Measurements from ENCODE around the gene ANTXR1.

ANTXR1 gene

DNA sequence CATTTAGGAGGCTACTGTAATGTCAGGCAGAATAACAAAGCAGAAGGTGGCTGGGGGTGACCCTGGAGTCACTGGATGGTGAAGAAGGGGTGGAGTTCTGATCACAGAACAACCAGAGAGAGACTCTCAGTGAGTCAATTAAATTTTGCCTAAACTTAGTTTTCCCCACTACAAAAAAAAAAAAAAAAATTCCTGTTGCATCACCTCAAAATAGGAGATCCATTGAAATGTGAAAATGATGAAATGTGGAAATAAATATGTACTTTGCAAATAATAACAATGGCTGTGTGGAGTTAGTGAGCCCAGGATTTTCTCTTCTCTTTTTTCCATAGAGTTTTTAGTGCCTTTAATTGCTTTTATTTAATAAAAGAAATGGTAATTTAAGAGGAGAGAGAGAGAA is 208.5 kb downstream of the ANTXR1 start:
- no peak for DNase-seq (ENCODE audit: low read depth)
- TF ChIP-seq, protein P1, sequence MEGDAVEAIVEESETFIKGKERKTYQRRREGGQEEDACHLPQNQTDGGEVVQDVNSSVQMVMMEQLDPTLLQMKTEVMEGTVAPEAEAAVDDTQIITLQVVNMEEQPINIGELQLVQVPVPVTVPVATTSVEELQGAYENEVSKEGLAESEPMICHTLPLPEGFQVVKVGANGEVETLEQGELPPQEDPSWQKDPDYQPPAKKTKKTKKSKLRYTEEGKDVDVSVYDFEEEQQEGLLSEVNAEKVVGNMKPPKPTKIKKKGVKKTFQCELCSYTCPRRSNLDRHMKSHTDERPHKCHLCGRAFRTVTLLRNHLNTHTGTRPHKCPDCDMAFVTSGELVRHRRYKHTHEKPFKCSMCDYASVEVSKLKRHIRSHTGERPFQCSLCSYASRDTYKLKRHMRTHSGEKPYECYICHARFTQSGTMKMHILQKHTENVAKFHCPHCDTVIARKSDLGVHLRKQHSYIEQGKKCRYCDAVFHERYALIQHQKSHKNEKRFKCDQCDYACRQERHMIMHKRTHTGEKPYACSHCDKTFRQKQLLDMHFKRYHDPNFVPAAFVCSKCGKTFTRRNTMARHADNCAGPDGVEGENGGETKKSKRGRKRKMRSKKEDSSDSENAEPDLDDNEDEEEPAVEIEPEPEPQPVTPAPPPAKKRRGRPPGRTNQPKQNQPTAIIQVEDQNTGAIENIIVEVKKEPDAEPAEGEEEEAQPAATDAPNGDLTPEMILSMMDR (IDR thresholded peaks at IDR 0.05; ENCODE audit: control insufficient read depth, extremely low read depth, insufficient read depth) = no peak
- no peak overlapping the region for H3K4me3 ChIP-seq (ENCODE audit: low read depth, low read length)

DNA sequence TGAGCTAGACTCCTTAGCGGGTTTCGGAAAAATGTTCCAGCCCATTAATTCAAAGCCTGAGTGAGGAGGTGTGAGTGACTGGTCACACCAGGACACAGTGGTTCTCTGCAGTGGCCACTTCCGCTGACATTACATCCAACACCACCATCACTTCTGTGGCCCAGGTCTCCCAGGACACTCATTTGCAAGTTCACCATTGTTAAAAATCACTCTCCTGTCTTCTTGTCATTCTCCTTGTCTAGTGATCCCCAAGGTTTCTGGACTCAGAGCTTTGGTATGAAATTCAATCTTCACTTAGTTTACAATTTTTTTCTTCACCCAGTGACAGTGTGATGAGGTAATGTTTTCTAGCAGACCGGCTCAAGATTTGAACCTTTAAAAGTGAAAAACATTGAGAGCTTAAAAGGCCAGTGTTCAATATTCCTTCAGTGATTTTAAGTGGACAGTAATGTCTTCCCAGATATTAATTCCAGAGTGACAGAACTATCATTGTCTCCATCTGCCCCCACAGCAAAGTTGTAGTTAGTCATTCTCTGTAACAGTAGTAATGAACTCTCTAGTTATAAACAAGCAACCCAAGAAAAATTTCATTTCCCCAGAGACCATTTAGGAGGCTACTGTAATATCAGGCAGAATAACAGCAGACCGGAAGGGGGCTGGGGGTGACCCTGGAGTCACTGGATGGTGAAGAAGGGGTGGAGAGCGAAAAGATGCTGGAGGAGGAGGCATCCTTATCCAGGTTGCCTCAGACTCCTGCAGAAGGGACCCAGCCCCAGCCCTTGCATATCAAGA is 209.2 kb downstream of the ANTXR1 start:
- TF ChIP-seq, protein P1 (IDR thresholded peaks at IDR 0.05; ENCODE audit: control insufficient read depth, extremely low read depth, insufficient read depth) = no peak

DNA sequence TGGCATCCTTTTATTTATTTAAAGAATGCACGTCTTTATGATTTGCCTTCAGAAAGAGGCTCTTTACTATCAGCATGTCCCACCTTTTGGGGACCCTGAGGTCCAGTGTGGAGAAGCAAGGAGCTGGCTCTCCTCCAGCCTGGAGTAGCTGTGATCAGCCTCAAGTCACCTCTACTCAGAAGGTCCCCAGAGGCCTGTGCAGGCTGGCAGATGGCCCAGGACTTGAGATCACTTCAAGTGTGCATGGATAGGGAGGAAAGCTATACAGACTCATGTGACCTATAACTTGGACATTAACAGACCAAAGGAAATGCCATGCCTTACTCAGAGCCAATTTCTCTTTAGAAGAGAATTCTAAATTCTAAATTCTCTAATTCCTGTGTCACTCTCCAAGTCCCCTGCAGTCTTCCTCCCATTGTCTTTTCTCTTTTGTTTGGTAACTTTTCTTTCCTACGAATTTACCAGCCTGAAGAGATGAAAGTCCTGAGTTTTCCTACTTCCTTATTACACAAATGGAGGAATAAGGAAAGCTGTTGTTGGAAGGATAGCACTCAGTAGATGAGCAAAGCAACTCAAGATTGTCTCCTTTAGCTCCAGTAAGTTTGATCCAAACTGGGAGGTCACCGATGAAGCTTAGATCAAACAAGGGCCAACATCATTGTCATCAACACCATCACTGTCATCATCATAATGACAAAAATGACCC is 210.1 kb downstream of the ANTXR1 start:
- no peak for DNase-seq (ENCODE audit: low read depth)
- TF ChIP-seq, protein P1 (IDR thresholded peaks at IDR 0.05; ENCODE audit: control insufficient read depth, extremely low read depth, insufficient read depth) = no peak
- H3K4me3 ChIP-seq (ENCODE audit: low read depth, low read length) = no peak overlapping the region

More for the DNA sequence above, 209.2 kb downstream of the ANTXR1 start:
- H3K4me3 ChIP-seq (ENCODE audit: low read depth, low read length) = no peak overlapping the region
- no peak for DNase-seq (ENCODE audit: low read depth)

DNA sequence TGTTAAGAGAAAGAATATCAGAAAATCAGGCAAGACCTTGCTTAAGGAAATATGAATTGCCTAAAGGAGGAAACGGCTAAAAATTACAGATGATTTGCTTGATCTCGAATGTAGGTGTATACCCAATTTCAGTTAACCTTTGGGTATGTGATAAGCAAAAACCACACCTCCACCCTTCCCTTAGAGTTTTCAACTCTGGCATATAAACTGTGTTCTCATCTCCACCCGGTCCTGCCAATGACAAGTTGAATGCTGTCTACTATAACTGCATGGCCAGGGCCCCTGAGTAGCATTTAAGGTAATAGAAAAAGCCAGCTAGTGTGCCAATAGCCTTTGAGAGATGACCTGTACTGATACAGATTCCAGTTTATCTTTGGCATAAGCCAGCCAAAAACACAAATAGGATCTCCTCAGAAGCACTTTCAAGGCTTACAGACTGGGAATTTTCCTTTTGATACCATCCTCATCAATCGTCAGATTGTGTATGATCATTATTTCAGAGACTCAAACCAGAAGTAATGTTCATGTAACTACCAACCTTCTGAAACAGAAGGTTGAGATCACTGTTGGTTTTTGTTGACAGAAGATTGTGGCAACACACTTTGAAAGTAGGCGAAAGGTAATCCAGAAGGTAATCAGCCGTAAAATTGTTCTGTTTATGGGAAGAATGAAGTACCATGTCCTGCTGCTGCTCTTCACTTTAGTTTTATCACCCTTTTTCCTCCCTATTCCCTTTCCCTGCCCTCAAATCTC is 211.0 kb downstream of the ANTXR1 start:
- DNase-seq (ENCODE audit: low read depth) = no peak
- H3K4me3 ChIP-seq (ENCODE audit: low read depth, low read length) = no peak overlapping the region
- TF ChIP-seq, protein P1 (IDR thresholded peaks at IDR 0.05; ENCODE audit: control insufficient read depth, extremely low read depth, insufficient read depth) = no peak

DNA sequence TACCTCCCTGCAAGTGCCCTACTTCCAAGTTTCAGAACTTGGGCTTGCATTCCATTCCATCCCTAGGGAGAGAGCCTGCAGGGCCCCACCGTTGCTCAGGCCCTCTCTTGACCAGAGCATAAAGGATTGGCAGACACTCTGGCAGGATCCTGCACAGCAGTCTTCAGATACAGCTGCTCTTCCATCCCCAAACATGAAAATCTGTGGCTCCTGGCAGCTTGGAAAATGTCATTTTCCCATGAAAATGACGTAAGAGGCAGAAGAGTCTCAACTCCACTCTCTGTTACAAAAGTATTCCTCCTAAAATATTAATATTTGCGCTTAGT is 211.5 kb downstream of the ANTXR1 start:
- no peak for DNase-seq (ENCODE audit: low read depth)
- TF ChIP-seq, protein P1 (IDR thresholded peaks at IDR 0.05; ENCODE audit: control insufficient read depth, extremely low read depth, insufficient read depth) = no peak
- H3K4me3 ChIP-seq (ENCODE audit: low read depth, low read length) = no peak overlapping the region

DNA sequence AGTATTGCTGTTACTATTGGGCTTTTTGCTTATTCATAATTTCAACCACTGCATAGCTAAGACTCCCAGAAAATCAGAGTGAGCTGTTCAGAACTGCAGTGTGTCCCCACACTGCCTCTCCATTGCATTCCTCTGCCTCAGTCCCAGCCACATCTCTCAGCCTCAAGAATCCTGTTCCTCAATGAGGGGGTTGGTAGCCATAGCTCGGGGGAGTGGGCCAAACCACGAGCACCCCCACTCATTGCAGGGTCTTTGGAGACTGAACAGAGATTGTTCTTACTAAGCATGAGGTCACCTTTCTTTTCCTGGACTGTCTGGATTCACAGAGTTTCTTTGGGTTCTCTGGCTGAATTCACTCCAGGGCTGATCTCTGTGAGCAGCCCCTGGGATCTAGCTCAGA is 213.0 kb downstream of the ANTXR1 start:
- H3K4me3 ChIP-seq (ENCODE audit: low read depth, low read length) = no peak overlapping the region
- DNase-seq (ENCODE audit: low read depth) = no peak
- TF ChIP-seq, protein P1 (IDR thresholded peaks at IDR 0.05; ENCODE audit: control insufficient read depth, extremely low read depth, insufficient read depth) = no peak
